Chondrocyte (in vitro differentiated cells): Measurements from ENCODE around the gene IL3. TPM values are rescaled to one million over a fixed set of nuclear protein-coding genes. Genes with fewer than 3 reads are reported as not detected.

Source experiments
- DNase-seq: peaks from one replicate; pipeline ENCODE4 v3.0.0; 2021; ENCODE audit warnings: mixed read lengths, low spot score
- H3K27ac Mint-ChIP-seq: one replicate; pipeline ENCODE4 v1.8.0; 2021; ENCODE audit warnings: mild to moderate bottlenecking, moderate library complexity, mixed read lengths; ENCODE audit not compliant: unreplicated experiment
- H3K27me3 Mint-ChIP-seq: 2 replicates; pipeline ENCODE4 v1.8.0; 2021; ENCODE audit warnings: low read depth, mixed read lengths
- H3K36me3 Mint-ChIP-seq: 2 replicates; pipeline ENCODE4 v1.8.0; 2021; ENCODE audit warnings: low read depth, mixed read lengths
- H3K4me1 Mint-ChIP-seq: 2 replicates; pipeline ENCODE4 v1.8.0; 2021; ENCODE audit warnings: low read depth, mild to moderate bottlenecking, mixed read lengths
- H3K4me3 Mint-ChIP-seq: one replicate; pipeline ENCODE4 v1.8.0; 2021; ENCODE audit warnings: mild to moderate bottlenecking, moderate library complexity, mixed read lengths; ENCODE audit not compliant: unreplicated experiment
- H3K9me3 Mint-ChIP-seq: 2 replicates; pipeline ENCODE4 v1.8.0; 2021; ENCODE audit warnings: low read depth, mixed read lengths
- total RNA-seq: library from RNA; stranded (reverse); gene quantifications from 3 replicates; pipeline ENCODE4 v1.2.1, GENCODE V29; 2021
- TF ChIP-seq, protein P1 (sequence below): fragments of 200-600 bp; sonication (generic); IDR thresholded peaks from 2 replicates; pipeline ENCODE4 v1.5.0; 2021; ENCODE audit warnings: antibody characterized with exemption, mild to moderate bottlenecking, moderate library complexity

IL3 gene
- total RNA-seq, 1 donor from 2014 or later: not detected

DNA sequence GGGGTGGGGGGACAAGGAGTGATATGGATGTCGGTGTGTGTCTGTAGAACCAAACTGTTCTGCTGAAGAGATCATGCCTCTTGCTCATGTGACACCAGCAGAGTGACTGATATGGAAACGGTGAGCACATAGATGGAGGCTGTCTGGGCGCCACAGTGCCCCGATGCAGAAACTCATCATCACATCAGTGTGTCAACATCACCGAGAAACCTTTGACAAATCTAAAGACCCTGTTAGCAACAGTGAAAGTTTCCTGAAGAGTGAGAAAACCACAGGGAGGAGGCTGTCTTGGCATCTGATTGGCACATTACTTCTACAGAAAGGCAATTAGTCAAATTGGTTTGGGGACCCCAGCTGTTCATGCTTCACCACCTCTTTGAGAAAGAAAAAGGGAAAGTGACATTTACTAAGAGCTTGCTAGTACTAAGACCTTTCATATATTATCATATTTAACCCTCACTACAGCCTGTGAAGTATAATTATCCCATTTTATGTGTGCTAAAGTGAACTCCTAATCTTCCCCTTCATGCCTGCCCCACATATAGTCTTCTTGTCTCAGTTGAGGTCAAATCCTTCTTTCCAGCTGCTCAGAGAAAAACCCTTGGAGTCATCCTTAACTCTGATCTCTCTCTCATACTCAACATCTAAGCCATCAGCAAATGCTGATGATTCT lies 38.8 kb downstream of the IL3 start:
- TF ChIP-seq, protein P1, sequence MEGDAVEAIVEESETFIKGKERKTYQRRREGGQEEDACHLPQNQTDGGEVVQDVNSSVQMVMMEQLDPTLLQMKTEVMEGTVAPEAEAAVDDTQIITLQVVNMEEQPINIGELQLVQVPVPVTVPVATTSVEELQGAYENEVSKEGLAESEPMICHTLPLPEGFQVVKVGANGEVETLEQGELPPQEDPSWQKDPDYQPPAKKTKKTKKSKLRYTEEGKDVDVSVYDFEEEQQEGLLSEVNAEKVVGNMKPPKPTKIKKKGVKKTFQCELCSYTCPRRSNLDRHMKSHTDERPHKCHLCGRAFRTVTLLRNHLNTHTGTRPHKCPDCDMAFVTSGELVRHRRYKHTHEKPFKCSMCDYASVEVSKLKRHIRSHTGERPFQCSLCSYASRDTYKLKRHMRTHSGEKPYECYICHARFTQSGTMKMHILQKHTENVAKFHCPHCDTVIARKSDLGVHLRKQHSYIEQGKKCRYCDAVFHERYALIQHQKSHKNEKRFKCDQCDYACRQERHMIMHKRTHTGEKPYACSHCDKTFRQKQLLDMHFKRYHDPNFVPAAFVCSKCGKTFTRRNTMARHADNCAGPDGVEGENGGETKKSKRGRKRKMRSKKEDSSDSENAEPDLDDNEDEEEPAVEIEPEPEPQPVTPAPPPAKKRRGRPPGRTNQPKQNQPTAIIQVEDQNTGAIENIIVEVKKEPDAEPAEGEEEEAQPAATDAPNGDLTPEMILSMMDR: no peak
- Mint-ChIP-seq H3K4me3 (no peak overlapping the region), H3K4me1 (peaks cover 37% of the 10 kb centered on the region), H3K27me3 (no peaks in the 10 kb centered on the region), H3K27ac (no peak overlapping the region), H3K36me3 (no peaks in the 10 kb centered on the region), H3K9me3 (no peaks in the 10 kb centered on the region)
- DNase-seq: no peak

DNA sequence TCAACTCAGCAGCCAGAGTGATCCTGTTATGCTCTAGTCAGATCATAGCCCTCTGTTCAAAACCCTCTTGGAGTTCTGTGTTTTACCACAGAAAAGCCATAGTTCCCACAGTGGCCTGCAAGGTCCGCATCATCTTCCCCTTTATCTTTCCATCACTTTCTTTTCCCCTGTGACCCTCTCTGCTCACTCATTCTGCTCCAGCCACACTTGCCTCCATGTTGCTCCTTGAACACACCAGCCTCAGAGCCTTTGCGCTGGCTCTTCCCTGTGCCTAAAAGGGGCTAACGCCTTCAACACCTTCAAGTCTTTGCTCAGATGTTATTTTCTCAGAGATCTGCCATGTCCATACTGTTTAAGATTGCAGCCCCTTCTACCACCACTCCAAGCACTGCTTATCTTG lies 39.5 kb downstream of the IL3 start:
- H3K9me3 Mint-ChIP-seq: no peaks in the 10 kb centered on the region
- no peak for DNase-seq
- no peak overlapping the region for H3K27ac Mint-ChIP-seq
- H3K4me3 Mint-ChIP-seq: no peak overlapping the region
- no peaks in the 10 kb centered on the region for H3K27me3 Mint-ChIP-seq
- H3K36me3 Mint-ChIP-seq: no peaks in the 10 kb centered on the region
- peaks cover 37% of the 10 kb centered on the region for H3K4me1 Mint-ChIP-seq
- TF ChIP-seq, protein P1: no peak

DNA sequence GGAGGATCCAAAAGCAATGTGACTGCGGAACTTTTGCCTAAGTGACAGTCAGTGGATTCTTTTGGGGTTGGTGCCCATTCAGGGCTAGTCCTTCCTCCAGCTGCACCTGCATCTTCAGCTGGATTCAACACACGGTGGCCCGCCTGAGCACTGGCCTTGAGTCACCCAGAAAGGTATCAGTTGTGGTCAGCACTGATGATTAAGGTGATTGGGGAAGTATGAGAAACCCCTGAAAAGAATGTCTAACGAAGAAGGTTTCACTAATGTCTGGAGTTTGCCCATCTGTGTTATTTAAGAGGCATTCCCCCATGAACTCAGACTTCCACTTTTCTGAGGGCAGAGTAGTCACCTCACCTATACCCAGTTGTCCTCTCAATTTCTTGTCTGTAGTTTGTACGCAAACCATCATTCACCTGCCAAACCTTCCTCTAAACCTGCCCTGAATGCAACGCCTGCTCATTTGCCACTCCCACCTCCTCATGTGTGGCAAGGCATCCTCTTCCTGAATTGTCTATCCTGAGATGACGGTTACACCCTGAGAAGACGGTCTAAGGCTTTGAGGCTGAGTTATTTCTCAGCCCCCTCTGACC lies 40.3 kb downstream of the IL3 start:
- no peaks in the 10 kb centered on the region for H3K9me3 Mint-ChIP-seq
- H3K4me1 Mint-ChIP-seq: peaks cover 33% of the 10 kb centered on the region
- H3K27ac Mint-ChIP-seq: no peak overlapping the region
- DNase-seq: no peak
- no peak overlapping the region for H3K4me3 Mint-ChIP-seq
- H3K36me3 Mint-ChIP-seq: no peaks in the 10 kb centered on the region
- TF ChIP-seq, protein P1: no peak
- no peaks in the 10 kb centered on the region for H3K27me3 Mint-ChIP-seq

DNA sequence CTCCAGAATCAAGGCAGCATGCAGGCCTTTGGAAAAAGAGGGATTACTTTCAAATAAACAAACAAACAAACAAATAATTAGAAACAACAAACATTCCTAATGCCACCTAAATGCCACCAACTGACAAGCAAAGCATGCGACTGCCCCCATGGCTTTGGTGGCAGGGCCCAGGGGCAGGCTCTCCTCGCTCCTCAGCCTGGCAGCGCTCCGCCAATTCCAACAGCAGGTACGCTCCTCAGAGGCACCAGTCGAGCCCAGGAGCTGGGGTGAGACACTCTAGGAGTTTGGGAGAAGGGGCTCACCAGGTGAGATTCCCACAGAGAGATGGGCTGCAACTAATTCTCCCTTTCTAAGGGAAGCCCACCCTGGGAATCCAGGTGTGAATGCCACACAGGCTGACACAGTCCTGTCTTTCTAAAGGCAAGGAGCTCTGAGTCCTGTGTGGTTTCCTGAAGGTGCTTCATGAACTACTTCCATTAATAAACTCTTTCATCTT lies 41.0 kb downstream of the IL3 start:
- Mint-ChIP-seq H3K4me3 (no peak overlapping the region), H3K9me3 (no peaks in the 10 kb centered on the region), H3K4me1 (peaks cover 32% of the 10 kb centered on the region), H3K36me3 (no peaks in the 10 kb centered on the region), H3K27me3 (no peaks in the 10 kb centered on the region), H3K27ac (no peak overlapping the region)
- TF ChIP-seq, protein P1: no peak
- DNase-seq: no peak

DNA sequence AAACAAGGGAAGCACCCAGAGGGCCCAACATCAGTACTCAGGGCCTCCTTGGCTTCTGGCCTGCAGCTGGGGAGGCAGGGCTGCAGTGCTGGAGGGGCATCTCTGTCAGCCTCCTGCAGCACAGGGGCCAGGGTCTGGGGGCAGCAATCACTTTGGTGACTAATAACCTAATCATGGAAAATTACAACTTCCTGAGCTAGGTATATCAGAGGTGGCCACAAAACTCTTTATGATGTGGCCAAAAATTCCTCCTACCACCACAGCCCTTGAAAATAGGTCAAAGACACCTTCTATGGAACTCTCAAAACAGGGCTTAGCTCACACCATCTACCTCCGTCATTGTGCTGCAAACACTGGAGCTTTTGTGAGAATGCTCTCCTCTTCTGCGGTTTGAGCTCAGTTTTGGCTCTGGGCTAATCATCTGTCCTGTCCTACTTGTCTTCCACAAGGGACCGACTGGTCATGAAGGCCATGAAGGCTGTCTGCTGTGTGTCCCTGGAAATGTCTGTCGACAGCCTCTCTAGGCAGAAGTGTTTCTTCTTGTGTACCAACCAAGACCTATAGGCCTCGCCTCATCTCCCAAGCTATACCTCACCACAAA lies 41.7 kb downstream of the IL3 start:
- TF ChIP-seq, protein P1: no peak
- Mint-ChIP-seq H3K36me3 (no peaks in the 10 kb centered on the region), H3K27ac (no peak overlapping the region), H3K4me1 (peaks cover 32% of the 10 kb centered on the region), H3K9me3 (no peaks in the 10 kb centered on the region), H3K4me3 (no peak overlapping the region), H3K27me3 (no peaks in the 10 kb centered on the region)
- DNase-seq: no peak
